Jurkat, Clone E6-1 (cell line): ENCODE data around the gene ARFIP2.

ENCODE experiments used
- DNase-seq: peaks from one replicate; pipeline ENCODE4 v3.0.0-alpha.2; 2011; ENCODE audit warnings: low read depth, low spot score
- H3K4me3 ChIP-seq: 2 replicates; pipeline ENCODE4 v1.5.1; 2011; ENCODE audit warnings: mild to moderate bottlenecking, low read length, control low read depth, moderate library complexity

The ARFIP2 gene

GRCh38 chr11:6456361-6457073, 24.6 kb downstream of the ARFIP2 start:
- no peak overlapping the region for H3K4me3 ChIP-seq
- no peak for DNase-seq

DNA sequence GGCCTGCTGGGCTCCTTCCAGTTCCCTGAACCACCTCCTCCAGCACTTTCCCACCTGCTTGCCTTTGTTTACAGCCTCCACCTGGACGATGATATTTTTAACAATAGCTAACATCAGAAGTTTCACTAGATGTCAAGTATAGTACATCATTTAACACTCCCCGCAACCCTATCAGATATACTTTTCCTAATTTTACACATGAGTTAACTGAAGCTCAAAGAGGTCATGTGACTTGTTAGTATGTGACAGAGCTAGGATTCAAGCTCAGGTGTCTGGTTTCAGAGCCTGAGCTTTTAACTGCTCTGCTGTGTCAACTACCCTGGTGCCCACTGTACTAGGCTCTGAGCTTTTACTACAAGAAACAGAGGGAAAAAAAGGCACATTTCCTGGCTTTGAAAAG, 26.1 kb downstream of the ARFIP2 start:
- H3K4me3 ChIP-seq = no peak overlapping the region
- DNase-seq = no peak

GRCh38 chr11:6453152-6453551, 28.0 kb downstream of the ARFIP2 start:
- DNase-seq = no peak
- H3K4me3 ChIP-seq = no peak overlapping the region

GRCh38 chr11:6452219-6452618, 28.9 kb downstream of the ARFIP2 start:
- no peak for DNase-seq
- no peak overlapping the region for H3K4me3 ChIP-seq

DNA sequence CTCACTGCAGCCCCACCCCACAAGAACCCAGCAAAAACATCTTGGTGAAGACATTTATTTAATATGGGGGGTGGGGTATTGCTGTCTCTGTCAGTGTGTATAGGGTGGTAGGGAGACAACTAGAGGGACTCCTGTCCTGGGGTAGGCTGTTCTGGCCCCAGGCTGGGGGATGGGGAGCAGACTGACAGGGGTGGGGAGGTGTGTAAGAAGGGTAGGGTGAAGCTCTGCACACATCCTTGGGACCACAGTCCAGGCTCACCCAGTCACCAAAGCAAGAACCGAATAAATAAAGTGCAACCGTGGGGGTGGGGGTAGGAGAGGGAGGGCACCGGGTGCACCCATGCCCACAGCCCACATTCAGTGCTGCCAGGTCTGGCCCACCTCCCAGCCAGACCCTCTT, 32.6 kb downstream of the ARFIP2 start:
- no peak overlapping the region for H3K4me3 ChIP-seq
- no peak for DNase-seq

DNA sequence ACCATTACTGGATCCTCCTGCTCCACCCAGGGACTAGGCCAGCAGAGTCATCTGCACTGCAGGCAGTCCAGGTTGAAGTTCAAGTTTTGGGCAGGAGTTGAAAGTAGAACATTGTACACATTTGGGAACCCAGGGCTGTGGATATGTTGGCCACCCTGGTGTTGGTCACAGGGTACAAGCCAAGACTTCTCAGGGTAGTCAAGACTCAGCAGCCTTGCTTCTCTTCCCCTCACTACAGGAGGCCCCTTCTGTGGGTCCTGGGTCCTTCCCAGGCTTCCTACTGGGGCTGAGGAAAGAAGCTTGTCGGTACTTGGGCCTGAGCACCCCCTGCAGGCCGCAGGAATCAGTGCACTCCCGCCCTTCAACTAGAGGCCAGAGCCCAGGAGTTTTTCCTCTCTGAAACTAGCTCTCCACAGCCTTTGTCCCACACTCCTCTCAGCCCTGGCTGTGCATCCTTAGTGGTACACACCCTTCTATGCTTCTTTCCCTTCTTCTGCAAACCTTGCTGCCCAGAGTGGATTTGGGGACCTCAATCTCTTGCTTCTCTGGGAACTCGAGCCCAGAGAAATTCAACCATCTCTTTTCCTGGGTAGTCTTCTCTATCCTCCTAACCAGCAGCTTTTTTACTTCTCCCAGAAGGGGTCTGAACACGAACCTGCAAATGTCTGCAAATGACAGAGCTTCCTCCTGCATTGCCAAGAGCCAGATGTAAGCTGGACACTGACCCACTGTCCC, 37.7 kb downstream of the ARFIP2 start:
- no peak overlapping the region for H3K4me3 ChIP-seq
- DNase-seq = no peak

DNA sequence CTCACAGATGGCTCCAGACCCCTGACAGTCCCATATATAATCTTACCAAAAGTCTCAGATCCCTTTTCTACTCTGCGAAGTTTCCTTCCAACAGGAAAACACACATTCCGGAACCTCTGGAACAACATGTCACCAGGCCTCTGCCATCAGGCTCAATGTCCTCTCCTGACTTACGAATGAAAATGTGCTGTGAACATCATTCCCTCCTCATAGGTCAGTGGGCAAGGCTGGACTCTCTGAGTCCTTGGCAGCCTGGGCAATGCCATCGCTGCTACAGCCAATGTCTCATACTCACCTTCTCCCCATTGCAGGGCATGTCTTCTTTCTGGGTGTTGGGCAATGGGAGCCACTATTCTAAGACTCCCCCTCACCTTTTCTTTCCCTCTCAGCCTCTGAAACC, 38.7 kb downstream of the ARFIP2 start:
- DNase-seq = no peak
- H3K4me3 ChIP-seq = no peak overlapping the region

- no peak for DNase-seq
Measured at GRCh38 chr11:6440906-6441358, 40.2 kb downstream of the ARFIP2 start, which contains the start of gene HPX. HPX (minus strand) TSS chr11:6440987; CDS start chr11:6440963, 24 bp downstream.

GRCh38 chr11:6438979-6439571, 42.1 kb downstream of the ARFIP2 start:
- DNase-seq = peak; percentile 76
- H3K4me3 ChIP-seq = no peak overlapping the region

More at GRCh38 chr11:6440906-6441358, 40.2 kb downstream of the ARFIP2 start, which contains the start of gene HPX:
- H3K4me3 ChIP-seq = no peak within 1 kb of the TSS

- DNase-seq = peak; percentile 28
- H3K4me3 ChIP-seq = no peak overlapping the region
Measured at GRCh38 chr11:6437993-6438392, 43.1 kb downstream of the ARFIP2 start.

DNA sequence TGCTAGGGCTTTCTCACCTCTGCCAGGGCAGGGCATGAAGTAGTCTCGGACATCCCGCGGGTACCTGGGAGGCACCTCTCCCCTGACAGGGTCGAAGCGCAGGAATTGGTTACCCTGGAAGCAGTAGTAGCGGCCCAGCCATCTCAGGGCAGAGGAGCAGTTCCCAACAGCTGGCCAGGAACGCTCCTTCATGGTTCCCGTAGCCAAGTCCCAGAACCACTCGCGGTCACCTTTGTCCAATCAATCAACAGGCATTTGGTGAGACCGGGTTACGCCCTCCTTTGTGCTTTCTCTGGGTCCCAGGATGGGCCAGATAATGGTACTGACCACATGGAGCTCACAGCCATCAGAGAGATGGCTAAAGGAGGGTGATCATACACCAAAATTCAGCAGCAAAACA, 43.7 kb downstream of the ARFIP2 start:
- H3K4me3 ChIP-seq = no peak overlapping the region
- DNase-seq = no peak

DNA sequence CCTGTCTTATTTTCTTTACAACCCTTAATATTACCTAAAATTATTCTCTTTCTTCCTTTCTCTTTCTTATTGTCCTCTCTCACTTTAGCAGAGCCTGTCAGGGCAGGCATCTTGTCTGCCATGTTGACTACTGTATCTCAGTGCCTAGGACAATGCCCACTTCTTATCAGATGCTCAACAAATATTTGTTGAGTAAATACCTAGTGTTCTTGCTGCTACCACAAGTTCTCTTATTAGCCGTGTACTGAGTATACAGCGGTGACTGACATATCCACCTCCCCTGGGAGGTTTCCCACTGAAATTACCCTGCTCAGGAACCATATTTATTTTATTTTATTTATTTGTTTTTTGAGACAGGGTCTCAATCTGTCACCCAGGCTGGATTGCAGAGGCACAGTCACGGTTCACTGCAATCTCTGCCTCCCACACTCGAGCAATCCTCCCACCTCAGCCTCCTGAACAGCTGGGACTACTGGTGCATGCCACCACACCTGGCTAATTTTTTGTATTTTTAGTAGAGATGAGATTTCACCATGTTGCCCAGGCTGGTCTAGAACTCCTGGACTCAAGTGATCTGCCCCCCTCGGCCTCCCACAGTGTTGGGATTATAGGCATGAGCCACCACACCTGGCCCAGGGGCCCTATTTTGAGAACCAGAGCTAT, 47.0 kb downstream of the ARFIP2 start:
- H3K4me3 ChIP-seq = no peak overlapping the region
- no peak for DNase-seq

DNA sequence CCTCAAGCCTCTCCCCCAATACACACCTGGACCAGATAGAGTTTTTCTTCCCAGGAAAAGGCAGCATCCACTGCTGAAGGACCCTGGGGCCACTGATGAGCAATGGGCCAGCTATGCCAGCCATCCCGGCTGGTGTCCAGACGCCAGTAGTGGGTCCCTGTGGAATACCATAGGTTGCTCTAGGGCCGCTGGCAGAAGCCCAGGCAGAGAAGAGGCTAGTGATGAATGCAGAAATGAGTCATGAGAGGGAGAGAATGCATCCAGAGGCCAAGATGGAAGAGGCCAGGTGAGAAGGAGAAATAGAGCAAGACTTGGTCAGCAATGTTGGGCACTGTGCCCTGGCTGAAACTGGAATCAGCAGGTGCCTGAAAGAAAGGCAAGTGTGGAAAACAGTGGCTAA, 49.3 kb downstream of the ARFIP2 start:
- no peak overlapping the region for H3K4me3 ChIP-seq
- DNase-seq = no peak

DNA sequence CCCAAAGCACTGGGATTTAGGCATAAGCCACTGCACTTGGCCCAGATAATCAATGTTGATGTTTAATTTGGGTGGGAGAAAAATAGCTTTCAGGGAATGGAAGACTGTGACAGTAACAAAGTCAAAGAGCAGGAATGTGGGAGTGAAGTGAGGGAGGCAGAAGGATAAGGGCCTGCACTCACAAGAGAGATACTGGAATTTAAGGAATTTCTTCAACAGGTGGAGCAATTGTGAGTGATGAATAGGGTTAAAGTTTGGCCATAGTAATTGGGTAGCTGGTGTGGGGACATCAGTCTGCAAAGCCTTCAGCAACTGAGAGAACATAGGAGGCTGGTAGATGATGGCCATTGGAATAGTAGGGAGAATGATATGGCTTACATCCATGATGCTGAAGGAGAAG, 53.6 kb downstream of the ARFIP2 start:
- no peak for DNase-seq
- no peak overlapping the region for H3K4me3 ChIP-seq
